NCI-H1092 treated with DMSO at 0.1 percent for 48 hours (cell line): ENCODE measurements around the gene ARHGEF10L.
A peak's percentile ranks its signal among the peaks of the same experiment; 100 is the strongest.

Source experiments
- DNase-seq: peaks from one replicate; lab custom pipeline; 2025; lab: John Stamatoyannopoulos, UW

Gene ARHGEF10L

DNA sequence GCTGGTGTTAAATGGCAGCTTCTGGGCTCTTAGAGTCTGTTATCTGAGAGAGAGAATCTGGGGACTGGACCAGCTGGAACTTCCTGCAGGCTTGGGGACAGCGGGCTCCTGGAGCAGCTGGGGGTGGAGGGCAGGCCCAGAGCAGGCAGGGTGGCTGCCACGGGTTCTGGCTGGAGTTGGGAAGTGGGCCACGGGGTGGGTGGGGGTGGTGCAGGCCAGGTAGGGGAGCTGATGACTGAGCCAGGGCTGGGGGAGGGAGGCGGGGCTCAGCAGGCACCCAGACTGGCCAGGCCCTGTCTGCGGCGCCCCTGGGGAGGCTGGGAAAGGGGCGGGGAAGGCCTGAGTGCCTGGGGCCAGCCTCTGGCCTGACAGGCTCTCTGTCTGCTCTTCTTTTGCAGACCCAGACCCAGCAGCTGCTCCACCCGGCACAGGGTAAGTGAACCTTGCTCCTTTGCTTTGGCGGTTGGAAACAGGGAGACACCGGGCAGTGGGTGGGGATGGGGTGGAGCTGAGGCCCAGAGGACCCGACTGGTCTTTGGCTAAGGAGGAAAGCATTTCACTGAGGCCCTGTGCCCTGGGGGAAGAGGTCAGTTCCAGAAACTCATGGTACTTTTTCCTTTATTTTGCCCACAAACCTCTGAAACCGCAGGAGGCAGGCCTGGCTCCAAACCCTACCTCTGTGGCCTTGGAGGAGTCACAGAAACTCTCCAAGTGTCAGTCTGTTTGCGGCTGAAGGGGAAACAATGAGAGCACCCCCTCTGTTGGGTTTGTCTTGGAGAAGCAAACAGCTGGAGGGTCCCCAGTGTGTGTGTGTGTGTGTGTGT, 48.8 kb downstream of the ARHGEF10L start:
- DNase-seq: no peak

DNA sequence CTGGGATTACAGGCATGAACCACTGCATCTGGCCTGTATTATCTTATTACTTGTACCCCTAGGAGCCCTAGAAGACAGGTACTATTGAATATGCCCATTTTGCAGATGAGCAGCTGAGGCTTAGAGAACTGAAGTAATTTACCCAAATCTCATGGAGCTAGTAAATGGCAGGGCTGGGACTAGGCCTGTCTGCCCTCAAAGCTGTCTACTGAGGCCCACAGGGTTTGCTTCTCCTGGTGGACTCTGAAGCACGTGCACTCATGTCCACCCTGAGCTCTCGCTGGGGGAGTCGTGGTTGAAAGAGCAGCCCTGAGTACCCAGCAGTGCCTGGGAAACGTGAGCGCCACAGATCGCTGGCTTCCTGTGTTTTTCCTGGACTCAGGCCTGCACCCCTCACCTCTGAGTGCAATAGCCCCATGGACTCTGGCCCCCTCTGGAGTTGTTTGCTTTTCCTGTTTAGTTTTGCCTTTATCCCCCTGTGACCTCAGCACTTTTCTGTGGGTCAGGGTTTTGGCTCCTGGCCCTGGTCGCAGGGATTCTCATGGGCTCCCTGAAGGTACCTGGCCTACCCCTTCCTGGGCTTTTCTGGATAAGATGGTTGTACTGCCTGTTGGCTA, 52.4 kb downstream of the ARHGEF10L start:
- peak; percentile 34 for DNase-seq

DNA sequence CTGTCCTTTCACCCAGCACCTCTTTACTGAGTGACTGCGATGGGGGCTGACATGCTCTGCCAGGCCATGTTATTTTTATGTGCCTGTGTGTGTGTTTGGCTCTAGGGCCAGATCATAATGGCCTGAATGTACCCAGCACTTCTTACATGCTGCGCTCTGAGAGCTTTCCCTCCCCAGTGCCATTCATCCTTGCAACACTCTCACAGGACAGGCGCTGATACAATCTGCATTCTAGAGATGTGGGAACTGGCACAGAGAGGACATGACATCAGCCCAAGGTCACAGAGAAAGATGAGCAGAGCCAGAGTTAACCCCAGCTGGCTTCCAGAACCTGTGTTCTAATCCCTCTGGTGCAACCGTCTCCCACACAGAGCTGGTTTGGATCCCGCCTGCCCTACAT, 54.5 kb downstream of the ARHGEF10L start:
- no peak for DNase-seq

DNA sequence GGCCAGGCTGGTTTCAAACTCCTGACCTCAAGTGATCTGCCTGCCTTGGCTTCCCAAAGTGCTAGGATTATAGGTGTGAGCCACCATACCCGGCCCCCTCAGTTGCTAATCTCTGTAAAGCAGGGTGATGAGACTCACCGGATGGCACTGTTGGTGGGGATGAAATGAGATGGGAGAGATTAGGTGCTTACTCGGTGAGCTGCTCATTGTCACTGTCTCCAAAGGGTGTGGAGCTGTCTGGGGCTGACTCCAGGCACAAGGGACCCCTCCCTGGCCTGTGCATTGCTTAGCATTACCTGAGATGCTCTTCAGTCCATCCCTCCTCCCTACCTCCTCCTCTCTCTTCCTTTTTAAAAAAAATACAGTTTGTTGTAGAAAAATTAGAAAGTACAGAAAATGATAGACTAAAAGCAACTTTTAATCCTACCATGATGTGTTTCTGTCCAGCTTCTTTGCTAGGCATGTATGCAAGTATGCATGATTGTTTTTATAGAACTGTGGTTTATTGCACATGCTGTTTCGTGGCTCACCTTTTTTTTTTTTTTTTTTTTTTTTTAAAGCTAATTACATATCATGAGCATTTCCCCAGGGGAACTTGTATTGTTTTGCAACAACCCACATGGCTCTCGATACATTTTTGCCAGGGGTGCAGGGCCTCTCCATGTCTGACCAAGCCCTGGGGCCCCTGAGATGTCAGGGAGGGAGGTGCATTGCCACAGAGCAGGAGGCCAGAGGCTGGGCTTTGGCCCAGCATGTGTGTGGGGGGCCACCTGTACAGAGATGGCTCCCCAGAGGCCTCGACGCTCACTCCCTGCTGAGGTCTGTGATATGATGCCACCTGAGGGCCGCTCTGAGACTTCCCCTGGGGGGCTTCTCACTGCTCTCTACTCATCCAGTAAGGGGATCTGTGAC, 55.4 kb downstream of the ARHGEF10L start:
- no peak for DNase-seq

DNA sequence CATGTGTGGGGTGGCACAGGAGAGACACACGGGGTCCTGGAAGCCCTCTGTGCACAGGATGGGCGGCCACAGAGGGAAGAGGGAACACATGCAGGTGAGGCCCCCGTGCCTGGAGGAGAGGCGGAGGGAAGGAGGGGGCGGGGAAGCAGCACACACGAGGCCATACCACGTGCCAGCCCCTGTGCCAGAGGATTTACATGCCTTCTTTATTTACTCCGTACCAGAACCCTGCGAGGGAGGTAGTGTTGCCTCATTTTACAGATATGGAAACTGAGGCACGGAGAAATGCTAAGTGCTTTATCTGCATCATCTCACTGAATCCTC, 56.1 kb downstream of the ARHGEF10L start:
- DNase-seq: no peak

DNA sequence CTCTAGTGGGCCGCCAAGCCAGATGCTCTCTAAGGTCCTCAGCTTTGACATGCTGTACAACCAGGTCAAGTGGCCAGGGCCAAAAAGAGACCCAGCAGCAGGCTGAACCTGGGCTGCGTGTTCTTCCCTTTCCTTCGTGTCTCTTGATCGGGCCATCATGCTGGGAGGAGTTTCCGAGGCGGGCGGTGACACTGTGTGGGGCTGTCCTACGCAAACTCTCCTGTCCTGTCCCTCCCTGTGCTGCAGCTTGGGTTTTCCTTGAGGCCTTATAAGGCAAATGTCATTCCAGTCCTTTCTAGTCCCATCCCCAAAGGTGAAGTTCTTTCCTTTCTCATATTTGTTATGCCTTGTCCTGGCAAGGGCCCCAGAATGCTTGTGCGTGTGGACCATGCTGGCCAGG, 56.7 kb downstream of the ARHGEF10L start:
- DNase-seq: no peak

DNA sequence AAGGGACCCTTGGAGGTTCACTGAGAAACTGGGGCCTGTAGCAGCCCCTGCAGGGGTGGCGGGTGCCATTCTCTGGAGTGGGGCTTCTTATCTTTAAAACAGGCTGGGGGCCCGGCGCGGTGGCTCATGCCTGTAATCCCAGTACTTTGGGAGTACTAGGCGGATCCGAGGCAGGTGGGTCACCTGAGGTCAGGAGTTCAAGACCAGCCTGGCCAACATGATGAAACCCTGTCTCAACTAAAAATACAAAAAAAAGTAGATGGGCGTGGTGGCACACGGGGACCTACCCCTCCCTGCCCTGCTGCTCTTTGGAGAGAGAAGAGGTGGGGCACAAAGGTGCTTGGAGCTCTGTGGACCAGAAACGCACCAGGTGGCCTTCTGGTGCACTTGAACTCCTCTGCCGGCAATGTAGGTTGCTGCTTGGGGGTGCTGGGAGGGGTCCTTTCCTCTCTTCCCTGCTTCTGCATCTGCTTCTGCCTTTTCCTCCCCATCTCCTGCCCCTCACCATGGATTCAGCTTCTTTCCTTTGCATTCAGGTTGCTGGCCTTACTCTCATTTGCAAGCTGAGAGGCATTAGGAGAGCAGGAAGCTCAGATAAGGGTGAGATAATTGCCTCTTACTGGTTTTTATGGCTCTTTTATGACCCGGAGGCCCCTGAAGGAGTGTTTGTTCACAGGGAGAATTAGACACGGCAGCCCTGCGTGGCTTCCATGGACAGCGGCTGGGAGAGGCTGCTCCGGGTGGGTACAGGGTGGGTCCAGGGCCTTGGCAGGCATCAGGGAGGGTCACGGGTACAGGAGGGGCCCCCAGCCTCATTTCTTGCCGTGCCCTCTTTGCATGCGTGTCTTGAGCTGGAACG, 57.4 kb downstream of the ARHGEF10L start:
- peak; percentile 99 for DNase-seq

DNA sequence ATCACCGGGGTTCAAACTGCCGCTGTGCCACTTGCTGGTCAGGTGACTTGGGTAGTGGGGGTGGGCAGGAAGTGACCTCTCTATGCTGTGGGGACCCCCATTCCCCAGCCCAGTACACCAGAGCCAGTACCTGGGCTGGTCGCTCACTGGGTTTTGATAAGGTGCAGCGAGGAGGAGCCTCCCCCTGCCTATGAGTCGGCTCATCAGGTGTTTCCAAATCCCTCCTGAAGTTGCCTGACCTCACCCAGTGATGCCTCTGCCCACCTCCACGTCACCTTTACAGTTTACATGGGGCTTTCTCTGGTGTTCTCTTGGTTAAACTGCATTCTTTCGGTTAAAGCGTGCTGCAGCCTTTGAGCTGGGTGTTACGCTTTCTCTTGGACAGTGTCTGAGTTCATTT, 58.2 kb downstream of the ARHGEF10L start:
- DNase-seq: peak; percentile 68

DNA sequence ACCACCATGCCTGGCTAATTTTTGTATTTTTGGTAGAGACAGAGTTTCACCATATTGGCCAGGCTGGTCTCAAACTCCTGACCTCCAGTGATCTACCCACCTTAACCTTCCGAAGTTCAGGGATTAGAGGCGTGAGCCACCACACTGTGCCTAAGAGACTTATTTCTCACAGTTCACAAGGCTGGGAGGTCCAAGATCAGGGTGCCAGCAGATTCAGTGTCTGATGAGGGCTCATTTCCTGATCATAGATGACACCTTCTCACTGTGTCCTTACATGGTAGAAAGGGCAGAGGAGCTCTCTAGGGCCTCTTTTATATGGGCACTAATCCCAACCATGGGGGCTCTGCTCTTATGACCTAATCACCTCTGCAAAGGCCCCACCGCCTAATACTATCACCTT, 58.8 kb downstream of the ARHGEF10L start:
- DNase-seq: no peak

DNA sequence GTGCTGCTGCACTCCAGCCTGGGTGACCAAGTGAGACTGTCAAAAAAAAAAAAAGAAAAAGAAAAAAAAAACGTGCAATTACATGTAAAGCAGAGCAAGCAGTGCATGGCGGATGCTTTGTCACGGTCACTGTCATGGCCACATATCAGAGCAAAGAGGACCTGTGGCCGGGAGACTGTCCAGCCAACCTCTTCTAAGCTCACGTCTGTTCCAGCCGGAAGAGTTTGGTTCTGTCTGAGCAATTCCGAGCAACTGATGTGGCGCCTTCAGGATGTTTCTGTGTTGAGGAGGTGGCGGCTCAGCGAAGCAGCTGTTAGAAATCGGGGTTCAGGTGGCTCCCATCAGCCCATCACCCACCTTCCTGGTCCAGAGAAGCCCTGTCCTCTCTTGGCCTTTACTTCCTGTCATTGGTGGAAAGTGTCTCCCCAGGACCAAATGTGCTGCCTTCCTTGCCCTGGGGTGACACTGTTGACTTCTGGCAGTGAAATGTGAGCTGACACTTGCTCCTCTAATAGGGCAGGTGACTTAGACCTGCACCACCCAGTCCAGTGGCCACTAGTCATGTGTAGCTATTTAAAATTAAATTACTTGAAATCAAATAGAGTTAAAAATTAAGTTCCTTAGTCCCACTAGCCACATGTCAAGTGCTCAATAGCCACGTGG, 59.9 kb downstream of the ARHGEF10L start:
- DNase-seq: no peak

DNA sequence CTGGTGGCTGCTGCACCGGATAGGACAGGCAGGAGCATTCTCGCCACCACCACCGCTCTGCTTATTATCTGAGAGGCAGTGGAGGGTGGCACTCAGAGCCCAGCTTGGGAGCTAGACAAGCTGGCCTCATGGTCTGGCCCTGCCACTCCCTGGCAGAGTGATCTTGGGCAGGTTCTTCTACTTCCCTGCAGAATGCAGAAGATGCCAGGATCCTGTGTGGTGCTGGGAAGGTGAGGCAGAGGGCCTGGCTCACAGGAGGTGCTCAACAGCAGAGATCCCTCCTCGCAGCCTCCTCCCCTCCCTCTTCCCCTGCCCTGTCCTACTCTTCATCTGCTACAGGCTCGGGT, 60.4 kb downstream of the ARHGEF10L start:
- DNase-seq: no peak

DNA sequence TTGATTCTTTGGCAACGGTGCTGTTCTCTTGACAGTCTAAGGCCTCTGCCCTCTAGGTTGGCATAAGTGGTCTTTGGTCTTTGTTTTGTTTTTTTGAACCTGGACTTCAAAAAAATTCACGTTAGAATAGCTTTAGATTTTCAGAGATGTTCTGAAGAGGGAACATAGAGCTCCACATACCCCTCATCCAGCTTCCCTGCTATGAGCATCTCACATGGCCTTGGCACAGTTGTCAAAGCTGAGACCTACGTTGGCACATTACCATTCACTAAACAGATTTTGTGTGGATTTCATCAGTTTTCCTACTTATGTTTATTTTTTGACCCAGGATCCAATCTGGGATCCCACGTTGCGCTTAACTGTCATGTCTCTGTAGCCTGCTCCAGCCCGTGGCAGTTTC, 60.8 kb downstream of the ARHGEF10L start:
- no peak for DNase-seq

DNA sequence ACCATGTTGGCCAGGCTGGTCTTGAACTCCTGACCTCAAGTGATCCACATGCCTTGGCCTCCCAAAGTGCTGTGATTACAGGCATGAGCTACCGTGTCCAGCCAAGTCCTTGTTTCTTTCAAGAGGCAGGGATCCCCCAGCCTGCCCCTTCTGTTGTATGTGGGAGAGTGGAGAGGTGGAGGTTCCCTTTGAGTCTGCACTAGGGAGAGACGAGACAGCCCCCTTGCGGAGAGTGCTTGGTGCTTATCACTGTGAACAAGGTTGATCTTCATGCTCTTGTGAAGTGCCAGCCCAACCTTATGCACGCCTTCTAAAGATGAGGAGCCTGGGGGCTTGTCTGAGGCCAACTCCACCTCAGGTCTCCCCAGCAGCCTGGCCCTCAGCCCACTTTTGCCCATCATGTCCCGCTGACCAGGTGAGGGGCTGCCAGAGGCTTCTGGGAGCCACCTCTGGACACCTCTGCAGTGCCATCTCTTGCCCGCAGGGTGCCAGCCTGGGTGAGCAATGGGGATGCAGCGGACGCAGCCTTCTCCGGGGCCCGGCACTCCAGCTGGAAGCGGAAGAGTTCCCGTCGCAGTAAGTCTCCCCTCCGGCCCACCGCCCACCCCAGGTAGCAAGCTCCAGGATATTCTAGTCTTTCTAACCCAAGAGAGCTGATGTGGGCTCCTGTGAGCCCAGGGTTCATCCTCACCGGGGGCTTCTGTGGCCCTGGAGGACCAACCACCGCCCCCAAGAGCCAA, 62.3 kb downstream of the ARHGEF10L start:
- DNase-seq: no peak

DNA sequence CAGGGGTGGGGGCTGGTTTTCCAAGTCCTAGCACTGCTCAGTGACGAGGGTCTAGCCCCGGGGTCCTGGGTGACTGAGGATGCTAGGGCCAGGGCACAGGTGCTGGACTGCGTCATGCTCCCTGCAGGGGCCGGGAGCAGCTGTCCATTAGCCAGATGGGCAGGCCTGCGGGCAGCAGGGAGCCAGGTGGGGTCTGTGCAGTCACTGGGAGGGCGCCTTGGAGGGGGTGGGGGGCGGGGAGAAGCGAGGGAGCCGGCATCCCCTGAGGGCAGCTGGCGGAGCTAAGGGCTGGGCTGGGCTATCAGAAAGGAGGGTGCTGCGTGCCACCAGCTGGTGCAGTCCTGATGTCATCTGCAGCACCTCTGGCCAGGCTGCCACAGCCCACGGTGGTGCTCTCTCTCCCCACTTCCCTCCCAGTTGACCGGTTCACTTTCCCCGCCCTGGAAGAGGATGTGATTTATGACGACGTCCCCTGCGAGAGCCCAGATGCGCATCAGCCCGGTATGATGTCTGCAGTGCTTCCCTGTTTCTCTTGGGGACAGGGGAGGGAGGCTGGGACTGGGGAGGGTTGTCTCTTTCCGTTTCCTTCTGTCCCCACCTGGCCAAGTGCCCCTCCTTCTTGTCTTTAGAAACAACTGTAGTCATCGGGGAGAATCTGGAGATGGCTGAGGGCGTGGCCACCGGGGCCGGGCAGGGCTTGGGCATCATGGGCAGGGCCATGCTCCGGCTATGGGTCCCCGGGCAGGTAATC, 63.8 kb downstream of the ARHGEF10L start:
- DNase-seq: peak; percentile 67

DNA sequence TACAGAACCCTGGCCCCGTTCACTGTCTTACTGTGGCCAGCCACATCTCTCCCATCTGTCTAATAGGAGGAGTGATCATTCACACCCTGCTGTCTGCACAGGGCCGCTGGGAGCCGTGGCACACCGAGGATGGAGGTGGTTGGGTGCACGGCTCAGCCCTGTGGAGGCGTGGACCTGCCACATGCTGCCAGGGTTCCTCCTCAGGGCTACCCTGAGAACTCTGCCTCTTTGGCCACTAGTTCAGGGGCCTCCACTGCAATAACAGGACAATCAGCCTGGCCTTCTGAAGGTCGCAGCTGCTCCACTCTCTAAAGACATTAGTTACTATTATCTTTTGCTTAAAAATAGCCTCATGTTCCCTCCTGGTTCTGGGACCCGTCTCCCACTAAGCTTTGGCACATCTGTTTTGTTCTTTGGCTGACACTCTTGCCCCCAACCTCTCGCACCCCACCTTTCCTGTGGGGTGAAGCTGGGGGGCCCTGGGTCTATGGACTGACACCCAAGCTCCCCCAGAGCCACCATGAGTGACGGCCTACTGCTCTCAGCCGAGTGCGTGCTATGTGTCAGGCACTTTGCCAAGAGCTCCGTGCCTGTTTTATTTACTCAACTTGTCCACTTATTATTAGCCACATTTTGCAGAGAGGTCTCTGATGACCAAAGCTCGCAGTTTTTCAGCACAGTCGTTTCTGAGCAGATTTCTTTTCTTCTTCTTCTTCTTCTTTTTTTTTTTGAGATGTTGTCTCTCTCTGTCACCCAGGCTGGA, 66.3 kb downstream of the ARHGEF10L start:
- DNase-seq: peak; percentile 77

DNA sequence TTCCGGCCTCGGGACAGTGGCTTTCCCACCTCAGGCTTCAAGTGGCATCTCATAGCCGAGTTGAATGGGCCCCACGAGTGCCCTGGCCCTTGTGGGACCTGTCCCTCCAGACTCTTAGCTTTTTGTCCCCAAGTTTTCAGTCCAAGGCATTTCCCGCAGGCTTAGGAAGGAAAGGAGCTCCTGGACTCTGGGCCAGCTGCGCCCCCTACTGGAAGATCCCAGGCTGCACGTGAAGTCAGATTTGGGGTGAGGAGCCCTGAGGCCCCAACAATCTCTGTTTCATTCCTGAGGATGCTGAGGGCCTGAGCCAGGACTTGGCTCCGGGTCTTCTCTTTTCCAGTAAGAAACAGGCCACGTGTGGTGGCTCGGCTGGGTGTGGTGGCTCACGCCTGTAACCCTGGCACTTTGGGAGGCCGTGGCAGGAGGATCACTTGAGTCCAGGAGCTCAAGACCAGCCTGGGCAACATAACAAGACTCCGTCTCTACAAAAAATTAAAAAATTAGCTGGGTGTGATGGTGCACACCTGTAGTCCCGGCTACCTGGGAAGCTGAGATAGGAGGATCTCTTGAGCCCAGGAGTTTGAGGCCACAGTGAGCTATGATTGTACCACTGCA, 67.4 kb downstream of the ARHGEF10L start:
- DNase-seq: peak; percentile 64

DNA sequence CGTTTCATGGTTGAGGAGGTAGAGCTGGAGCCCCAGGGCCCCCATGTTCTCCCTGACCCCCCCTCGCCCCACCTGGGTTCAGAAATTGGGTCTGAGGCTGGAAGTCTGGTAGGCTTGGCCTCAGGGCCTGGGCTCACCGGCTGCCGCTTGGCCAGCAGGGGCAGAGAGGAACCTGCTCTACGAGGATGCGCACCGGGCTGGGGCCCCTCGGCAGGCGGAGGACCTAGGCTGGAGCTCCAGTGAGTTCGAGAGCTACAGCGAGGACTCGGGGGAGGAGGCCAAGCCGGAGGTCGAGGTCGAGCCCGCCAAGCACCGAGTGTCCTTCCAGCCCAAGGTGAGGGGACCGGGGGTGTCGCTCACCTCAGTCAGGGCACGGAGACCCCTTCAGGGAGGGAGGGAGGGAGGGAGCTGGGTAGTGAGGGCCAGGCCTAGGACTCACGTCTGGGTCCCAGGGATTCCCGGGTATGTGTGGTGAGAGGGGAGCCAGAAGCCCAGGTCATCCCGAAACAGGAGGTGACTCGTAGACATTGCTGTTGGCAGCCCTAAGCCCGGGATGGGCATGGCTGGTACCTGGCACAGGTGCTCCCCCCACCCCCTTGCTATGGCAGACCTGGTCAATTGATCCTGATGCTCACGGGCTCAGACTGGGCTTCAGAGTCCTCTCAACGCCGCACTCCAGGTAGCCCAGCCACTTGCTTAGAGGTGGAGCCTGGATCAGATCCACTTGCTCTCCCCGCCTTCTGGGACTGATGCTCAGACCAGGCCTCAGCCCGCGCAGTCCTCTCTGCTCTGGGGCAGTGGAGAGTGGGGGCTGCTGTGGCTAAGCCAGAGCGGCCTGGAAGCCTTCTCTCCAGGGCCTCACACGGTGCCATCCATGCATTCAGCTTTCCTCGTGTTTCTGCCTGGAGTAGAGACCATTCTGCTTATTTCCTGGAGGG, 68.4 kb downstream of the ARHGEF10L start:
- no peak for DNase-seq

DNA sequence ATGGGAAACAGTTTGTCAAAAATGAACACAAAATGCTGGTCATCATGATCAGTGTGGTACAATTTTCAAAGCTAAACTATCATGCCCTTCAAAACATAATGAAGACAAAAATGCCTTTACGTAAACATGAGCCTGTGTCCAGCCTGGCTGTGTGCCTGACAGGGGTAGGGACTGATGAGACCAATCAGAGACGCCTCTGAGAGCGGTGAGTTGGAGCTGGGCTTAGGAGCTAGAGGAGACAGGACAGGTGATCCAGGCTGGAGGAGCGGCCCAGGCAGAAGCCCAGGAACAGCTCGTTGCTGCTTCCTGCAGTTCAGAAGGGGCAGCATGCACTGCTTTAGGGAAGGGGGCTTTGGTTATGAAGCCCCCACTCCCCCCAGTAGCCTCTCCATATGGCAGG, 70.0 kb downstream of the ARHGEF10L start:
- no peak for DNase-seq
